K562 (cell line): ENCODE data around the gene CST7. TPM values are rescaled to one million over a fixed set of nuclear protein-coding genes. Genes with fewer than 3 reads are reported as not detected.

ENCODE experiments used
- ATAC-seq: fragments of 200-7000 bp; cut with Tn5 transposase; 3 replicates; pipeline ENCODE4 v1.9.1; 2020; ENCODE audit warnings: moderate library complexity
- BruUV-seq: library from RNA; stranded (reverse); fragments of 400-500 nt; replicated peaks from 2 replicates; lab custom pipeline; 2021; lab: Mats Ljungman, UMichigan
- CTCF ChIA-PET: fragments of 300-600 bp; formaldehyde crosslinking; extraction: SDS; loops from one replicate; lab custom pipeline; 2021; ENCODE audit warnings: low intra/inter-chr PET ratio; lab: Yijun Ruan, JAX
- POLR2A ChIA-PET: fragments of 300-600, 350-650 bp; sonication (Branson Sonifier 250); formaldehyde crosslinking; extraction: SDS; loops from one replicate; lab custom pipeline; 2021; ENCODE audit warnings: antibody characterized with exemption, inconsistent platforms; lab: Yijun Ruan, JAX
- DNase-seq, 4 experiments: peaks; one replicate each; pipeline versions ENCODE4 v3.0.0 to v3.0.0-alpha.2; 2011 to 2018; ENCODE audit warnings: low spot score in 3 of 4, mixed read lengths in 3 of 4; ENCODE audit errors: extremely low read depth in 1 of 4
- FAIRE-seq: peaks from 2 replicates; lab custom pipeline; 2011; peaks lifted over from hg19 to GRCh38; lab: Jason Lieb, UNC
- H2AFZ ChIP-seq: 2 replicates; pipeline ENCODE4 v1.6.0; 2011; ENCODE audit warnings: low read depth, low read length, control low read depth, inconsistent platforms
- H3K27ac ChIP-seq: fragments of 200-600 bp; 3 replicates; pipeline ENCODE4 v1.8.0; 2011; ENCODE audit warnings: low read depth, mild to moderate bottlenecking, control low read depth, inconsistent platforms, low read length, moderate library complexity, mixed read lengths; ENCODE audit errors: extremely low read depth
- H3K27me3 ChIP-seq, 2 experiments: fragments of 300-600 bp in 1 of 2; 2 replicates in 1 of 2; 3 replicates in 1 of 2; pipeline versions ENCODE4 v1.6.0 to v1.8.0; 2011; ENCODE audit warnings: inconsistent platforms in 2 of 2, low read length in 2 of 2, mild to moderate bottlenecking in 1 of 2, mixed read lengths in 1 of 2, moderate library complexity in 1 of 2; ENCODE audit not compliant: control insufficient read depth in 2 of 2, insufficient read depth in 2 of 2
- H3K36me3 ChIP-seq: fragments of 300-600 bp; 3 replicates; pipeline ENCODE4 v1.8.0; 2011; ENCODE audit warnings: mild to moderate bottlenecking, low read length, inconsistent platforms; ENCODE audit not compliant: control insufficient read depth, insufficient read depth
- H3K4me1 ChIP-seq, 2 experiments: fragments of 200-600 bp in 1 of 2; replicated peaks in 1 of 2; 2 replicates in 1 of 2; 3 replicates in 1 of 2; pipeline versions ENCODE4 v1.5.1 to v1.8.0; 2011; ENCODE audit warnings: inconsistent platforms in 2 of 2, low read length in 2 of 2, mild to moderate bottlenecking in 1 of 2, mixed read lengths in 1 of 2, moderate library complexity in 1 of 2; ENCODE audit not compliant: control insufficient read depth in 2 of 2, insufficient read depth in 2 of 2
- H3K4me2 ChIP-seq: 2 replicates; pipeline ENCODE4 v1.6.1; 2011; ENCODE audit warnings: low read length, control low read depth, inconsistent platforms, mixed read lengths; ENCODE audit not compliant: insufficient read depth
- H3K4me3 ChIP-seq: fragments of 200-600 bp; sonication (generic), shearing (Covaris generic); 2 replicates; pipeline ENCODE4 v1.5.1; 2016; ENCODE audit warnings: control low read depth, inconsistent platforms
- H3K79me2 ChIP-seq: fragments of 200-600 bp; 3 replicates; pipeline ENCODE4 v1.8.0; 2011; ENCODE audit warnings: low read length, inconsistent platforms; ENCODE audit not compliant: control insufficient read depth, insufficient read depth
- H3K9ac ChIP-seq, 2 experiments: 2 replicates each; pipeline versions ENCODE4 v1.6.0 to v1.6.1; 2011; ENCODE audit warnings: low read depth in 2 of 2, low read length in 2 of 2, control low read depth in 1 of 2, inconsistent platforms in 1 of 2, mild to moderate bottlenecking in 1 of 2, mixed read lengths in 1 of 2; ENCODE audit not compliant: insufficient read depth in 1 of 2
- H3K9me1 ChIP-seq: one replicate; pipeline ENCODE4 v1.6.0; 2011; ENCODE audit warnings: inconsistent platforms, mild to moderate bottlenecking, low read length, moderate library complexity; ENCODE audit not compliant: control insufficient read depth, insufficient read depth
- H3K9me3 ChIP-seq: replicated peaks from 2 replicates; pipeline ENCODE4 v1.5.1; 2011; ENCODE audit warnings: low read depth, low read length, inconsistent platforms; ENCODE audit not compliant: control insufficient read depth, insufficient read depth
- H4K20me1 ChIP-seq: replicated peaks from 2 replicates; pipeline ENCODE4 v1.6.1; 2011; ENCODE audit warnings: low read length, inconsistent platforms, mixed read lengths; ENCODE audit not compliant: control insufficient read depth, insufficient read depth
- DEAF1 ChIP-seq: fragments of 450-650 bp; formaldehyde crosslinking; IDR thresholded peaks from 2 replicates; pipeline ENCODE4 v1.4.0; 2020; ENCODE audit warnings: mild to moderate bottlenecking, moderate library complexity
- ESRRB ChIP-seq: fragments of 250-450 bp; sonication (Bioruptor Pico); IDR thresholded peaks from 2 replicates; pipeline ENCODE4 v1.5.0; 2020; ENCODE audit warnings: mild to moderate bottlenecking, moderate library complexity, borderline replicate concordance
- KLF10 ChIP-seq: fragments of 250-450 bp; sonication (Bioruptor Pico); IDR thresholded peaks from 2 replicates; pipeline ENCODE4 v1.6.1; 2021; ENCODE audit warnings: matching md5 sums
- NFATC3 ChIP-seq: fragments of 450-650 bp; IDR thresholded peaks from 2 replicates; pipeline ENCODE4 v1.6.1; 2017; ENCODE audit warnings: mild to moderate bottlenecking
- NONO ChIP-seq, 2 experiments: fragments of 200-400 bp in 1 of 2; fragments of 450-650 bp in 1 of 2; formaldehyde crosslinking in 1 of 2; IDR thresholded peaks; 2 replicates each; pipeline ENCODE4 v1.6.1; 2017; ENCODE audit warnings: low read depth in 2 of 2, mild to moderate bottlenecking in 2 of 2, moderate library complexity in 2 of 2, low read length in 1 of 2
- SETDB1 ChIP-seq: IDR thresholded peaks from one replicate; pipeline ENCODE4 v1.6.1; 2012; ENCODE audit warnings: low read length, control low read depth, inconsistent platforms
- SIN3A ChIP-seq, 2 experiments: fragments of 150-350 bp in 1 of 2; IDR thresholded peaks; 2 replicates each; pipeline ENCODE4 v1.6.1; 2011 to 2016; ENCODE audit warnings: borderline replicate concordance in 2 of 2, low read depth in 2 of 2, low read length in 2 of 2, mild to moderate bottlenecking in 2 of 2, moderate library complexity in 2 of 2; ENCODE audit not compliant: control insufficient read depth in 1 of 2
- U2AF1 ChIP-seq: fragments of 200-400 bp; formaldehyde crosslinking; optimal IDR thresholded peaks from 2 replicates; pipeline ENCODE3; 2017; ENCODE audit warnings: mild to moderate bottlenecking, low read depth, low read length, moderate library complexity
- ZNF239 ChIP-seq: fragments of 250-450 bp; sonication (Bioruptor Pico); IDR thresholded peaks from 2 replicates; pipeline ENCODE4 v1.4.0; 2020; ENCODE audit warnings: mild to moderate bottlenecking
- ZNF263 ChIP-seq: sonication (generic); formaldehyde crosslinking; IDR thresholded peaks from 2 replicates; pipeline ENCODE4 v1.8.0; 2022; ENCODE audit warnings: mild to moderate bottlenecking, missing genetic modification reagents, borderline replicate concordance
- ZNF507 ChIP-seq: conservative IDR thresholded peaks from 2 replicates; pipeline ENCODE4 v1.6.1; 2017; ENCODE audit warnings: missing genetic modification characterization, missing compliant biosample characterization
- ZNF586 ChIP-seq: fragments of 450-650 bp; formaldehyde crosslinking; conservative IDR thresholded peaks from 2 replicates; pipeline ENCODE4 v1.4.0; 2020; ENCODE audit warnings: mild to moderate bottlenecking, moderate library complexity
- ZNF696 ChIP-seq: fragments of 250-450 bp; sonication (Bioruptor Pico); conservative IDR thresholded peaks from 2 replicates; pipeline ENCODE4 v1.4.0; 2020; ENCODE audit warnings: mild to moderate bottlenecking, moderate library complexity
- WGBS: fragments of 100-300 bp; shearing (Covaris generic); methylation state at CpG from one replicate; pipeline ENCODE4 v1.1.6; 2016; ENCODE audit warnings: low coverage, mixed read lengths; ENCODE audit not compliant: insufficient coverage; ENCODE audit errors: missing lambda C conversion rate; 5-methylcytosine and 5-hydroxymethylcytosine counted together
- in situ Hi-C: fragments of 300-500 bp; cut with MboI; formaldehyde crosslinking; loops from 4 replicates; pipeline ENCODE4 v1.15.0; 2018; ENCODE audit warnings: inconsistent platforms, mixed read lengths
- intact Hi-C: fragments of 100-400 bp; cut with micrococcal nuclease; formaldehyde crosslinking; loops from 2 replicates; pipeline ENCODE4 v1.14.2; 2022
- polyA plus RNA-seq, 8 experiments: library from polyadenylated mRNA; depleted of rRNA in 4 of 8; stranded (reverse) in 5 of 8; unstranded in 3 of 8; fragments of >200 nt; fragmentation: Nextera tagmentation in 2 of 8; fragmentation: Illumina TruSeq in 1 of 8; extraction: Ambion mirVana in 2 of 8; extraction: Trizol in 1 of 8; gene quantifications; 2 replicates each; pipeline versions ENCODE4 v1.2.1 to v1.2.3, GENCODE V29; 2011 to 2014; ENCODE audit warnings: inconsistent platforms in 1 of 8, missing spikeins in 1 of 8
- total RNA-seq, 7 experiments: library from RNA; depleted of rRNA in 6 of 7; stranded (reverse); fragments of >200 nt in 6 of 7; fragmentation: Illumina TruSeq in 2 of 7; extraction: Trizol in 2 of 7; gene quantifications; 2 replicates each; pipeline versions ENCODE4 v1.2.1 to v1.2.3, GENCODE V29; 2011 to 2021; ENCODE audit warnings: low replicate concordance in 1 of 7
- TF ChIP-seq, protein P1 (sequence below): fragments of 450-650 bp; formaldehyde crosslinking; IDR thresholded peaks from 2 replicates; pipeline ENCODE4 v1.4.0; 2020; ENCODE audit warnings: mild to moderate bottlenecking, moderate library complexity

Gene CST7
- total and polyA plus RNA-seq, 9 of the 15 experiments (the other 6 are each of a cell fraction or from before 2014, with no cell fraction given) = not detected

GRCh38 chr20:24961384-24962181, 12.5 kb downstream of the CST7 start:
- Histone ChIP-seq H3K27ac (no peak overlapping the region), H3K36me3 (peaks cover 18% of the 10 kb centered on the region; the same call in 2 of the 3 replicates), H3K9me3 (no peaks in the 10 kb centered on the region), H3K4me1 (no peaks in the 10 kb centered on the region), H3K4me3 (no peak overlapping the region), H4K20me1 (no peaks in the 10 kb centered on the region), H3K9me1 (no peaks in the 10 kb centered on the region), H2AFZ (no peak overlapping the region), H3K79me2 (no peaks in the 10 kb centered on the region), H3K27me3 (no peaks in the 10 kb centered on the region), H3K9ac (no peak overlapping the region), H3K4me2 (no peak overlapping the region)
- FAIRE-seq (no peak), DNase-seq (no peak), ATAC-seq (no peak)
- no TSS peak for BruUV-seq
- intact Hi-C loops (no loop called here), in situ Hi-C loops (no loop called here)
- WGBS = 73% methylated on average over 15 of the region's 20 CpGs
- ChIA-PET CTCF (no interaction called here), POLR2A (interaction anchor here (0.6 to 1.4 kb wide), 2 partner anchors 12 to 485 kb away, joined by 4 to 5 read pairs; partner anchors contain the start of gene CST7)
- TF ChIP-seq ZNF696 (CRISPR knock-in tag) = no peak
- no peak for TF ChIP-seq ZNF507 (tag)
- TF ChIP-seq, protein P1, sequence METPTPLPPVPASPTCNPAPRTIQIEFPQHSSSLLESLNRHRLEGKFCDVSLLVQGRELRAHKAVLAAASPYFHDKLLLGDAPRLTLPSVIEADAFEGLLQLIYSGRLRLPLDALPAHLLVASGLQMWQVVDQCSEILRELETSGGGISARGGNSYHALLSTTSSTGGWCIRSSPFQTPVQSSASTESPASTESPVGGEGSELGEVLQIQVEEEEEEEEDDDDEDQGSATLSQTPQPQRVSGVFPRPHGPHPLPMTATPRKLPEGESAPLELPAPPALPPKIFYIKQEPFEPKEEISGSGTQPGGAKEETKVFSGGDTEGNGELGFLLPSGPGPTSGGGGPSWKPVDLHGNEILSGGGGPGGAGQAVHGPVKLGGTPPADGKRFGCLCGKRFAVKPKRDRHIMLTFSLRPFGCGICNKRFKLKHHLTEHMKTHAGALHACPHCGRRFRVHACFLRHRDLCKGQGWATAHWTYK (CRISPR knock-in tag) = no peak
- no peak for TF ChIP-seq KLF10 (CRISPR knock-in tag)
- no peak for TF ChIP-seq SIN3A (IDR thresholded peaks at IDR 0.05; ENCODE audit: borderline replicate concordance in 2 of 2, control insufficient read depth in 1 of 2, low read depth in 2 of 2, low read length in 2 of 2)
- no peak for TF ChIP-seq NONO (IDR thresholded peaks at IDR 0.05; ENCODE audit: low read depth in 2 of 2, low read length in 1 of 2)
- TF ChIP-seq ESRRB (CRISPR knock-in tag) = no peak
- no peak for TF ChIP-seq ZNF586 (CRISPR knock-in tag)
- no peak for TF ChIP-seq NFATC3
- no peak for TF ChIP-seq ZNF263 (CRISPR knock-in tag)
- no peak for TF ChIP-seq SETDB1
- no peak for TF ChIP-seq DEAF1 (CRISPR knock-in tag)
- no peak for TF ChIP-seq ZNF239 (CRISPR knock-in tag)
- TF ChIP-seq U2AF1 = no peak
